ENCODE data around the gene ZNF366.

Gene ZNF366

DNA sequence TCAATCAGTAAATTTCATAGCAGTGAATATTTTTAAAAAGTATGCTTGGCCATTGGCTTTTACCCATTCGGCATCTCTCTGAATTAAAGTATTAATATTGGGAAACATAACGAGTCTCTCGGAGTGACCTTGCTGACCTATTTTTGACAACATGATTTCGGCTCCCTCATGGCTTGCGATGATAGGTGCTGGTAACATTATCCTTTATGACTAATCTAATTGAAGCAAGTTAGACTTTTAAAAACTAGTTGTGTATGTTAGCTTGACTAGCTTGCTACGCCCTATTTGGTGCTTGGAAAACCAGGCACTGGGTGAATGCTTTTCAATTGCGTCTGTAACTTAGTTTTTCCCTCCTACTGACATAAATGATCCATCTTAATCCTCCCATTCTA lies 1.1 kb downstream of the ZNF366 start:
- Histone ChIP-seq H3K27me3 (peaks cover 11% of the 10 kb centered on the region), H3K27ac (no peak overlapping the region), H3K4me1 (ENCODE audit: control insufficient read depth in 1 of 2, insufficient read depth in 1 of 2, low read depth in 1 of 2, low read length in 1 of 2) (peaks cover 14 to 22% of the 10 kb centered on the region in 2 experiments), H3K4me3 (ENCODE audit: low read depth in 1 of 2, low read length in 1 of 2) (no peak overlapping the region), H3K36me3 (no peaks in the 10 kb centered on the region), H3K9me3 (no peaks in the 10 kb centered on the region)
- TF ChIP-seq, protein P1, sequence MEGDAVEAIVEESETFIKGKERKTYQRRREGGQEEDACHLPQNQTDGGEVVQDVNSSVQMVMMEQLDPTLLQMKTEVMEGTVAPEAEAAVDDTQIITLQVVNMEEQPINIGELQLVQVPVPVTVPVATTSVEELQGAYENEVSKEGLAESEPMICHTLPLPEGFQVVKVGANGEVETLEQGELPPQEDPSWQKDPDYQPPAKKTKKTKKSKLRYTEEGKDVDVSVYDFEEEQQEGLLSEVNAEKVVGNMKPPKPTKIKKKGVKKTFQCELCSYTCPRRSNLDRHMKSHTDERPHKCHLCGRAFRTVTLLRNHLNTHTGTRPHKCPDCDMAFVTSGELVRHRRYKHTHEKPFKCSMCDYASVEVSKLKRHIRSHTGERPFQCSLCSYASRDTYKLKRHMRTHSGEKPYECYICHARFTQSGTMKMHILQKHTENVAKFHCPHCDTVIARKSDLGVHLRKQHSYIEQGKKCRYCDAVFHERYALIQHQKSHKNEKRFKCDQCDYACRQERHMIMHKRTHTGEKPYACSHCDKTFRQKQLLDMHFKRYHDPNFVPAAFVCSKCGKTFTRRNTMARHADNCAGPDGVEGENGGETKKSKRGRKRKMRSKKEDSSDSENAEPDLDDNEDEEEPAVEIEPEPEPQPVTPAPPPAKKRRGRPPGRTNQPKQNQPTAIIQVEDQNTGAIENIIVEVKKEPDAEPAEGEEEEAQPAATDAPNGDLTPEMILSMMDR (IDR thresholded peaks at IDR 0.05), result no peak

DNA sequence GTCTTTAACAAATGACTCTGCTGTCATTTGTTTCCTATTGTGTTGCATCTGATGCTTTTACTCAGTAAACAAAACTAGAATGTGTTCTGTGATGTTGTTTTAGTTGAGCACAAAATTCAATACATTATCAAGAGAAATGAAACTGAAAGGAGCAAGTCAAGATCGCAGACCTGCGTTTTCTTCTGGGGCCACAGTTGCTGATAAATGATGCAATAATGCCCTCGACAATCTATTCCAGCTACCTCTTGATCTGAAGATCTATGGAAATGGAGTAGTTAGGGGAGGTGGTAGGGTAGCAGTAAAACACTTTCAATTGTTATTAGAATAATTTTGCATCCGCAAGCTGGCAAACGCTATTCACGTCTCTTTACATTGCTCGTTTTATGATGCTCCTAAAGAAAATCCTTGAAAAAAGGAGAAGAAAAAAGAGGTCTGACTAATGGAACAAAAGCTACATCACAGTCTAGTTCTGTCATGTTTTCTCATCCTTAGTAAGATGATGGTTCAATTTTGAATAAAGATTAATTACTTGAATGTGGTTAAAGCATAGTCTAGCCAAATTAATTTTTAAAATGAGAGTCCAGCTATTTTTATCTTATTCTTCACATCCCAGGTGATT lies 1.6 kb downstream of the ZNF366 start:
- H3K27ac ChIP-seq, result no peak overlapping the region
- H3K4me3 ChIP-seq (ENCODE audit: low read depth in 1 of 2, low read length in 1 of 2), result no peak overlapping the region
- peaks cover 6% of the 10 kb centered on the region for H3K27me3 ChIP-seq
- no peaks in the 10 kb centered on the region for H3K36me3 ChIP-seq
- no peaks in the 10 kb centered on the region for H3K9me3 ChIP-seq
- TF ChIP-seq, protein P1 (IDR thresholded peaks at IDR 0.05), result no peak
- peaks cover 14 to 22% of the 10 kb centered on the region in 2 experiments for H3K4me1 ChIP-seq (ENCODE audit: control insufficient read depth in 1 of 2, insufficient read depth in 1 of 2, low read depth in 1 of 2, low read length in 1 of 2)

GRCh38 chr5:72505016-72505415 lies 2.2 kb downstream of the ZNF366 start:
- Histone ChIP-seq H3K27me3 (no peaks in the 10 kb centered on the region), H3K4me1 (ENCODE audit: control insufficient read depth in 1 of 2, insufficient read depth in 1 of 2, low read depth in 1 of 2, low read length in 1 of 2) (peaks cover 14 to 22% of the 10 kb centered on the region in 2 experiments), H3K9me3 (no peaks in the 10 kb centered on the region), H3K36me3 (no peaks in the 10 kb centered on the region), H3K27ac (no peak overlapping the region), H3K4me3 (ENCODE audit: low read depth in 1 of 2, low read length in 1 of 2) (no peak overlapping the region)
- TF ChIP-seq, protein P1 (IDR thresholded peaks at IDR 0.05), result no peak

- Histone ChIP-seq H3K9me3 (no peaks in the 10 kb centered on the region), H3K4me3 (ENCODE audit: low read depth in 1 of 2, low read length in 1 of 2) (no peak overlapping the region), H3K27me3 (no peaks in the 10 kb centered on the region), H3K36me3 (no peaks in the 10 kb centered on the region), H3K27ac (no peak overlapping the region), H3K4me1 (ENCODE audit: control insufficient read depth in 1 of 2, insufficient read depth in 1 of 2, low read depth in 1 of 2, low read length in 1 of 2) (peaks cover 14 to 22% of the 10 kb centered on the region in 2 experiments)
- TF ChIP-seq, protein P1 (IDR thresholded peaks at IDR 0.05), result no peak
These were observed 3.2 kb downstream of the ZNF366 start for GRCh38 chr5:72503888-72504491.

DNA sequence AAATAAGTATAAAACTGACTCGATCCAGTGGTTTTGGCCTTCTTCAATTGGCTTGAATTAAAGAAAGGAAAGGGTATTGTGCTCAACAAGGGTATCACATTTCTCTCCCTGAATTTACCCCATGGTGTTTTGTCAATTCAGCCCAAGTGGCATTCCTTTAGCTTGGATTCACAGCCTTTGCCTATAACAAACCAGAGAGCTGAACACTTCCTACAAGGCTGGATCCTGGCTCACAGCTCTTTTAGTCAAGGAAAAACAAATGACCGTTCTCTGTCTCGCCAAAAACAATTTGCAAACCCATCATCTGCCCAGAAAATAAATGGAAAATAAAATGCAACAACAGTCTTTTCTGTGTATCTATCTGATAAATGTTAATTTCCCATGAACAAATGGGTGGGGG lies 5.7 kb downstream of the ZNF366 start:
- H3K27me3 ChIP-seq, result no peaks in the 10 kb centered on the region
- no peaks in the 10 kb centered on the region for H3K4me1 ChIP-seq (ENCODE audit: control insufficient read depth in 1 of 2, insufficient read depth in 1 of 2, low read depth in 1 of 2, low read length in 1 of 2)
- H3K27ac ChIP-seq, result no peak overlapping the region
- H3K36me3 ChIP-seq, result no peaks in the 10 kb centered on the region
- TF ChIP-seq, protein P1 (IDR thresholded peaks at IDR 0.05), result no peak
- no peaks in the 10 kb centered on the region for H3K9me3 ChIP-seq
- no peak overlapping the region for H3K4me3 ChIP-seq (ENCODE audit: low read depth in 1 of 2, low read length in 1 of 2)

All from neutrophil (primary cell).